DND-41 (cell line): ENCODE results near the gene TMEM163.

Experiments
- CTCF ChIP-seq: IDR thresholded peaks from 2 replicates; pipeline ENCODE4 v1.5.1; 2012; ENCODE audit warnings: borderline replicate concordance, low read length, moderate library complexity, mild to moderate bottlenecking; ENCODE audit not compliant: poor library complexity, severe bottlenecking; ENCODE audit errors: extremely low read depth
- EZH2 ChIP-seq: IDR thresholded peaks from 3 replicates; pipeline ENCODE4 v1.6.1; 2012; ENCODE audit warnings: borderline replicate concordance, low read depth, mild to moderate bottlenecking, moderate library complexity, low read length, inconsistent platforms; ENCODE audit not compliant: severe bottlenecking

GRCh38 chr2:134410006-134410405 is 308.8 kb downstream of the TMEM163 start:
- no peak for TF ChIP-seq CTCF
- TF ChIP-seq EZH2: no peak
